RWPE1 (cell line): ENCODE measurements around the gene JAGN1.

ENCODE experiments used
- CTCF ChIA-PET: fragments of 350-600 bp; sonication (Branson Sonifier 250); formaldehyde crosslinking; extraction: SDS; loops from one replicate; lab custom pipeline; 2021; lab: Yijun Ruan, JAX
- POLR2A ChIA-PET: fragments of 400-600 bp; formaldehyde crosslinking; extraction: SDS; loops from one replicate; lab custom pipeline; 2020; ENCODE audit warnings: antibody characterized with exemption; ENCODE audit not compliant: low non-redundant PET; lab: Yijun Ruan, JAX
- DNase-seq: peaks from one replicate; pipeline ENCODE4 v3.0.0; 2012; ENCODE audit warnings: low spot score
- H3K27ac ChIP-seq: fragments of 450-650 bp; 2 replicates; pipeline ENCODE4 v1.5.1; 2017
- CTCF ChIP-seq: fragments of 450-650 bp; conservative IDR thresholded peaks from 2 replicates; pipeline ENCODE4 v1.5.1; 2017; ENCODE audit warnings: low read depth, mild to moderate bottlenecking

Gene JAGN1

GRCh38 chr3:9903904-9904303 lies 13.5 kb downstream of the JAGN1 start:
- no peak for TF ChIP-seq CTCF
- no peak overlapping the region for H3K27ac ChIP-seq
- no peak for DNase-seq
- POLR2A ChIA-PET = no interaction called here
- CTCF ChIA-PET = no interaction called here

- no peak for DNase-seq
- ChIA-PET CTCF (no interaction called here), POLR2A (no interaction called here)
- H3K27ac ChIP-seq = no peak overlapping the region
- no peak for TF ChIP-seq CTCF
These were observed 16.1 kb downstream of the JAGN1 start for GRCh38 chr3:9906480-9906879.

- no peak overlapping the region for H3K27ac ChIP-seq
- CTCF ChIA-PET = no interaction called here
- POLR2A ChIA-PET = no interaction called here
- no peak for TF ChIP-seq CTCF
- DNase-seq = no peak
These were observed 17.9 kb downstream of the JAGN1 start for GRCh38 chr3:9908286-9908685.

GRCh38 chr3:9909221-9910013 lies 19.0 kb downstream of the JAGN1 start:
- no peak for DNase-seq
- no peak for TF ChIP-seq CTCF
- ChIA-PET CTCF (no interaction called here), POLR2A (no interaction called here)
- H3K27ac ChIP-seq = no peak overlapping the region

GRCh38 chr3:9911863-9912262 lies 21.5 kb downstream of the JAGN1 start:
- TF ChIP-seq CTCF = no peak
- H3K27ac ChIP-seq = no peak overlapping the region
- DNase-seq = no peak
- CTCF ChIA-PET = interaction anchor here (0.7 kb wide), 1 partner anchor 20 kb away, joined by 3 read pairs; no protein-coding TSS in a partner anchor
- POLR2A ChIA-PET = no interaction called here

- H3K27ac ChIP-seq = no peak overlapping the region
- ChIA-PET POLR2A (no interaction called here), CTCF (interaction anchor here (0.9 kb wide), 1 partner anchor 10 kb away, joined by 3 read pairs; the partner anchor contains the start of gene IL17RE)
- TF ChIP-seq CTCF = no peak
- DNase-seq = no peak
These were observed 22.0 kb downstream of the JAGN1 start for GRCh38 chr3:9912294-9912935.
